ENCODE measurements around the gene KCNN3.

- TF ChIP-seq CTCF (IDR thresholded peaks at IDR 0.05) (no peak), ZFX (IDR thresholded peaks at IDR 0.05; ENCODE audit: borderline replicate concordance) (no peak)
Measured at GRCh38 chr1:154798645-154799044, 71.4 kb downstream of the KCNN3 start.
